ENCODE results near the gene BCL7A. TPM values are rescaled to one million over a fixed set of nuclear protein-coding genes. Genes with fewer than 3 reads are reported as not detected.

BCL7A gene
- polyA plus RNA-seq, 3 donors: 0.34 to 0.79 (median 0.56) TPM

DNA sequence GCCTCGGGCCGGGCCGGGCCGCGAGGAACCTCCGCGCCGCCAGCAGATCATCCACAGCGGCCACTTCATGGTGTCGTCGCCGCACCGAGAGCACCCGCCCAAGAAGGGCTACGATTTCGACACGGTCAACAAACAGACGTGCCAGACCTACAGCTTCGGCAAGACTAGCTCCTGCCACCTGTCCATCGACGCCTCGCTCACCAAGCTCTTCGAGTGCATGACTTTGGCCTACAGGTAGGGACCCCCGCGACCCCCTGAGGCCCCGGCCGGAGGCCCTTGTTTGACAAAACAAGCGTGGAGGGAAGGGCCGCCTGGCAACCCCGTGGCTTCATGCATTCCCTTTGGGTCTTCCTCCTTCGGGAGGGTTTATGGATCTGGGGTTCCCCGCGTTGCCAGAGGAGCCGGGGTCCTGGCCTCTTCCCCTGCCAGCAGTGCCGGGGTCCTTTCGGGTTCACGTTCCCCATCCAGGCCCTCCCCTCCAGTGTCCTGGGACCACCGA, 57.4 kb downstream of the BCL7A start:
- H3K36me3 Mint-ChIP-seq: peaks cover 6 to 7% of the 10 kb centered on the region in 2 donors
- H3K36me3 ChIP-seq (replicated peaks in 1 of 2; ENCODE audit: control insufficient read depth in 1 of 2, insufficient read depth in 2 of 2, low read length in 2 of 2): peaks cover 0 to 8% of the 10 kb centered on the region in 2 donors
- H3K4me3 Mint-ChIP-seq: peak overlapping the region; percentile 97 to 98
- peaks cover 51% of the 10 kb centered on the region for H4K20me1 ChIP-seq (ENCODE audit: insufficient read depth, low read length)
- peaks cover 0 to 3% (median 0%) of the 10 kb centered on the region in 7 donors for H3K9me3 Mint-ChIP-seq
- H3K4me1 ChIP-seq (ENCODE audit: control insufficient read depth in 1 of 2, insufficient read depth in 2 of 2, low read length in 2 of 2): peaks cover 61 to 71% of the 10 kb centered on the region in 2 donors
- no peaks in the 10 kb centered on the region for H3K27me3 ChIP-seq (ENCODE audit: control insufficient read depth in 2 of 2, insufficient read depth in 2 of 2, low read length in 2 of 2)
- peak overlapping the region; percentile 72 to 93 for H3K27ac ChIP-seq (ENCODE audit: low read depth in 1 of 2, low read length in 2 of 2)
- peak overlapping the region; percentile 53 for H2AFZ ChIP-seq (ENCODE audit: insufficient read depth, low read depth, low read length, poor library complexity, severe bottlenecking)
- H3K4me1 Mint-ChIP-seq: peaks cover 70% of the 10 kb centered on the region
- TF ChIP-seq CTCF (IDR thresholded peaks at IDR 0.05): no peak
- H3K79me2 ChIP-seq (ENCODE audit: insufficient read depth, low read length): peaks cover 59% of the 10 kb centered on the region
- intact Hi-C loops (cut with micrococcal nuclease): no loop called here
- peak overlapping the region; percentile 100 for H3K4me2 ChIP-seq (replicated peaks; ENCODE audit: extremely low read depth, low read length, poor library complexity, severe bottlenecking)
- H3K27ac Mint-ChIP-seq: peak overlapping the region; percentile 91 to 98 (median 96)
- peak in 2 of 3 donors; percentile 22 to 44 for DNase-seq
- H3K27me3 Mint-ChIP-seq (ENCODE audit: low read depth in 3 of 3): no peaks in the 10 kb centered on the region
- peak overlapping the region; percentile 72 for H3K9ac ChIP-seq (ENCODE audit: insufficient read depth, low read length, poor library complexity, severe bottlenecking)
- H3K9me3 ChIP-seq (replicated peaks in 1 of 2; ENCODE audit: control insufficient read depth in 1 of 2, insufficient read depth in 1 of 2, low read length in 2 of 2): no peaks in the 10 kb centered on the region
- H3K4me3 ChIP-seq (replicated peaks in 1 of 3; ENCODE audit: low read depth in 2 of 3, low read length in 3 of 3): peak overlapping the region; percentile 67 to 98 (median 86)
- 0% methylated on average over 37 of the region's 38 CpGs for WGBS (ENCODE audit: insufficient coverage)

DNA sequence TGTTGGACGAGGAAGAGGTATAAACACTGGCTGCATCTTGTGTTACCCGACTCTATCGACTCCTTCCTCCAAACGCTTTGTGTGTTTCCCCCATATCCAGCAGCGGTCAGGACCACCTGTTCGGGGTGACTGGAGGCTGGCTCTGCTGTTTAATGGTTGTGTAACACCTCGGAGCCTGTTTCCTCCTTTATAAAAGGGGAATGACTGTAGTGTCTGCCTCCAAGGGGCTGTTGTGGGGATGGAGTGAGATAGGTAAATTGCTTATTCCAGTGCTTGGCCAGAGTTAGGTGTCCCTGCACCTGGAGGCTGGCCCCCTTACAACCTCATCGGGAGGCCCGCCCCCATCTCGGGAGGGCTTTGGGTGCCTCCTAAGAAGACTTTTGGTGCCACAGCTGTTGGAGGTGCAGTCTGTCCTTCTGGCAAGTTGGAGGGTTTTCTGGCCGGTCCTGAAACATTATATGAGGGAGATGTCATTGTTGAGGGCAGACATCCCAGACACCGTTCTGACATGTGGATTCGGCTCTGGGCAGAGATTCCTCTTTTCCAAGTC, 57.9 kb downstream of the BCL7A start:
- Histone ChIP-seq H3K27me3 (ENCODE audit: control insufficient read depth in 2 of 2, insufficient read depth in 2 of 2, low read length in 2 of 2) (no peaks in the 10 kb centered on the region), H4K20me1 (ENCODE audit: insufficient read depth, low read length) (peaks cover 56% of the 10 kb centered on the region), H3K9ac (ENCODE audit: insufficient read depth, low read length, poor library complexity, severe bottlenecking) (peak overlapping the region; percentile 72), H3K4me3 (replicated peaks in 1 of 3; ENCODE audit: low read depth in 2 of 3, low read length in 3 of 3) (peak overlapping the region; percentile 67 to 98 (median 86)), H3K27ac (ENCODE audit: low read depth in 1 of 2, low read length in 2 of 2) (peak overlapping the region; percentile 72 to 93), H3K9me3 (replicated peaks in 1 of 2; ENCODE audit: control insufficient read depth in 1 of 2, insufficient read depth in 1 of 2, low read length in 2 of 2) (no peaks in the 10 kb centered on the region), H3K4me2 (replicated peaks; ENCODE audit: extremely low read depth, low read length, poor library complexity, severe bottlenecking) (peak overlapping the region; percentile 100), H3K79me2 (ENCODE audit: insufficient read depth, low read length) (peaks cover 64% of the 10 kb centered on the region), H3K36me3 (replicated peaks in 1 of 2; ENCODE audit: control insufficient read depth in 1 of 2, insufficient read depth in 2 of 2, low read length in 2 of 2) (peaks cover 0 to 14% of the 10 kb centered on the region in 2 donors), H2AFZ (ENCODE audit: insufficient read depth, low read depth, low read length, poor library complexity, severe bottlenecking) (peak overlapping the region; percentile 53), H3K4me1 (ENCODE audit: control insufficient read depth in 1 of 2, insufficient read depth in 2 of 2, low read length in 2 of 2) (peaks cover 63 to 74% of the 10 kb centered on the region in 2 donors)
- H3K36me3 Mint-ChIP-seq: peaks cover 12% of the 10 kb centered on the region in 2 donors
- intact Hi-C loops (cut with micrococcal nuclease): loop anchor here in 1 of 2 donors (10.0 kb wide), 1 partner anchor 285 kb away; the partner anchor contains the start of gene RHOF
- DNase-seq: peak in 2 of 3 donors; percentile 70 to 73
- peak overlapping the region; percentile 97 to 98 for H3K4me3 Mint-ChIP-seq
- WGBS (ENCODE audit: insufficient coverage): 0% methylated on average over 4 of the region's 13 CpGs
- H3K4me1 Mint-ChIP-seq: peaks cover 71% of the 10 kb centered on the region
- no peak for TF ChIP-seq CTCF (IDR thresholded peaks at IDR 0.05)
- H3K9me3 Mint-ChIP-seq: peaks cover 0 to 2% (median 0%) of the 10 kb centered on the region in 7 donors
- peak overlapping the region; percentile 91 to 98 (median 96) for H3K27ac Mint-ChIP-seq
- no peaks in the 10 kb centered on the region for H3K27me3 Mint-ChIP-seq (ENCODE audit: low read depth in 3 of 3)

Measured in CD14-positive monocyte (primary cell).